ENCODE measurements around the gene AP2A2. TPM values are rescaled to one million over a fixed set of nuclear protein-coding genes. Genes with fewer than 3 reads are reported as not detected.
"Not testable (repeated sequence)": the region's sequence is repeated elsewhere in the genome, so short reads cannot be mapped to it uniquely, and the experiment has no call there.

Gene AP2A2
- total RNA-seq, 1 donor from 2014 or later: 63.2 TPM

DNA sequence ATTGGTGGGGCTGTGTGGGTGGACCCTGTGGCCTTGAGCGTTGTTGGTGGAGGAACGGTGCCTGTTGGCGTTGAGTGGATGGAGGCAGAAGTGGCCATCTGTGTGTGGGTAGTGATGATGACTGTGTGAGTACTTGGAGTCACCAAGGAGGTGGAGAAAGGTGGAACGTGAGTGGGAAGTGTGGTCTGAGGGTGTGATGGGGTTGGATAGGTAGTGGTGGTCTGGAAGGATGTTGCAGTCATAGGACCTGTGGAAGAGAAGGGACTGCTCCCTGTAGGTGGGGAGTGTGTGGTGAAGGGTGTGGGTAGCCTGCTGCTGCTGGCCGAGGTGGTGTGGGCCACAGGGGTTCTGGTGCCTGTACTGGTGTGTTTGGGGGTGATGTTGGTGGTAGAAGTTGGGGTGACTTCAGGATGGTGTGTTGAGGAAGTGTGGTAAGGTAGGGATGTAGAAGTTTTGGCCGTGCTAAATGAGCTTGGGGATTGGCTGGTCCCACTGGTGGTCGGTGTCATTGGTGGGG, 91.0 kb downstream of the AP2A2 start:
- H3K27ac Mint-ChIP-seq; H3K4me3 Mint-ChIP-seq (ENCODE audit: low read depth); H3K36me3 Mint-ChIP-seq (ENCODE audit: low read depth); H3K27me3 Mint-ChIP-seq (ENCODE audit: low read depth); intact Hi-C loops (cut with micrococcal nuclease); DNase-seq (ENCODE audit: low spot score): not testable (repeated sequence)
- peaks cover 14% of the 10 kb centered on the region for H3K4me1 Mint-ChIP-seq (ENCODE audit: low read depth)
- H3K9me3 Mint-ChIP-seq: peaks cover 21% of the 10 kb centered on the region

DNA sequence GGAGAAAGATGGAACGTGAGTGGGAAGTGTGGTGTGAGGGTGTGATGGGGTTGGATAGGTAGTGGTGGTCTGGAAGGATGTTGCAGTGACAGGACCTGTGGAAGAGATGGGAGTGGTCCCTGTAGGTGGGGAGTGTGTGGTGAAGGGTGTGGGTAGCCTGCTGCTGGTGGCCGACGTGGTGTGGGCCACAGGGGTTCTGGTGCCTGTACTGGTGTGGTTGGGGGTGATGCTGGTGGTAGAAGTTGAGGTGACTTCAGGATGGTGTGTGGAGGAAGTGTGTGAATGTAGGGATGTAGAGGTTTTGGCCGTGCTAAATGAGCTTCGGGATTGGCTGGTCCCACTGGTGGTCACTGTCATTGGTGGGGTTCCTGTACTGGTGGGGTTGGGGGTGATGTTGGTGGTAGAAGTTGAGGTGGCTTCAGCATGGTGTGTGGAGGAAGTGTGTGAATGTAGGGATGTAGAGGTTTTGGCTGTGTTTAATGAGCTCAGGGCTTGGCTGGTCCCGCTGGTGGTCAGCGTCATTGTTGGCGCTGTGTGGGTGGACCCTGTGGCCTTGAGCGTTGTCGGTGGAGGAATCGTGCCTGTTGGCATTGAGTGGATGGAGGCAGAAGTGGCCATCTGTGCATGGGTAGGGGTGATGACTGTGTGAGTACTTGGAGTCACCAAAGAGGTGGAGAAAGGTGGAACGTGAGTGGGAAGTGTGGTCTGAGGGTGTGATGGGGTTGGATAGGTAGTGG, 91.8 kb downstream of the AP2A2 start:
- peaks cover 14% of the 10 kb centered on the region for H3K4me1 Mint-ChIP-seq (ENCODE audit: low read depth)
- no peaks in the 10 kb centered on the region for H3K27me3 Mint-ChIP-seq (ENCODE audit: low read depth)
- peaks cover 21% of the 10 kb centered on the region for H3K9me3 Mint-ChIP-seq
- DNase-seq (ENCODE audit: low spot score): no peak
- H3K36me3 Mint-ChIP-seq (ENCODE audit: low read depth): no peaks in the 10 kb centered on the region
- intact Hi-C loops (cut with micrococcal nuclease): no loop called here
- H3K27ac Mint-ChIP-seq: no peak overlapping the region
- H3K4me3 Mint-ChIP-seq (ENCODE audit: low read depth): no peak overlapping the region

DNA sequence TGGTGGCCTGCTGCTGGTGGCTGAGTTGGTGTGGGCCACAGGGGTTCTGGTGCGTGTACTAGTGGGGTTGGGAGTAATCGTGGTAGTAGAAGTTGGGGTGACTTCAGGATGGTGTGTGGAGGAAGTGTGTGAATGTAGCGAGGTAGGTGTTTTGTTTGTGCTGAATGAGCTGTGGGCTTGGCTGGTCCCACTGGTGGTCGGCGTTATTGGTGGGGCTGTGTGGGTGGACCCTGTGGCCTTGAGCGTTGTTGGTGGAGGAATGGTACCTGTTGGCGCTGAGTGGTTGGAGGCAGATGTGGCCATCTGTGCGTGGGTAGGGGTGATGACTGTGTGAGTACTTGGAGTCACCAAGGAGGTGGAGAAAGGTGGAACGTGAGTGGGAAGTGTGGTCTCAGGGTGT, 92.4 kb downstream of the AP2A2 start:
- Mint-ChIP-seq H3K9me3 (peaks cover 21% of the 10 kb centered on the region), H3K4me3 (ENCODE audit: low read depth) (no peak overlapping the region), H3K27me3 (ENCODE audit: low read depth) (no peaks in the 10 kb centered on the region), H3K27ac (no peak overlapping the region), H3K36me3 (ENCODE audit: low read depth) (no peaks in the 10 kb centered on the region), H3K4me1 (ENCODE audit: low read depth) (peaks cover 14% of the 10 kb centered on the region)
- no peak for DNase-seq (ENCODE audit: low spot score)
- intact Hi-C loops (cut with micrococcal nuclease): no loop called here

DNA sequence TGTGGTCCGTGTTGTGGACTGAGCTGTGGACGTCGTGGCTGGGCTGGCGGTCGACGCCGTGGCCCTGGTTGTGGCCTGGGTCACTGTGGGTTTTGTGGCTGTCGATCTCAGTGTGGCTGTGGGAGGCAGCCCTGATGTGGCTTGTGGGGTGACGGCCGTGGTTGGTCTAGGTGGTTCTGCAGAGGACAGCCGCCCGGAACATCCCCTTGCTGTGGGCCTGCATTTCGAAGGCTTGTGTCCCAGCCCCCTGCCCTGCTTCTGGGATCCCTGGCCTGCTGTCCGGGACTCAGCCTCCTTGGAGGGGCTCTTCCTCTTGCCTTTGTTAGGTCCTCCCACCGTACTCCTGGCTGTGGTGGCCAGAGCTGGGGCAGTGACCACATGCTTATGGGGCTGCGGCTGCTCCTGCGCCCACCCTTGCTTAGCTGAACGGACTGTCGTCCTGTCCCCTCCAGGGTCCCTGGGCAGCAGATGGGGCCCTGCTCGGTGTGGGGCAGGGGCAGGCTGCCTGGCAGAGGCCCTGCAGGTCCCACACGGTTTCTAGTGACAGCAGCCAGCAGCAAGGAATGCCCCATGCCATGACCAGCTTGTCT, 93.7 kb downstream of the AP2A2 start:
- Mint-ChIP-seq H3K36me3 (ENCODE audit: low read depth) (no peaks in the 10 kb centered on the region), H3K4me1 (ENCODE audit: low read depth) (peaks cover 14% of the 10 kb centered on the region), H3K9me3 (peaks cover 21% of the 10 kb centered on the region), H3K27ac (no peak overlapping the region), H3K4me3 (ENCODE audit: low read depth) (no peak overlapping the region), H3K27me3 (ENCODE audit: low read depth) (no peaks in the 10 kb centered on the region)
- DNase-seq (ENCODE audit: low spot score): no peak
- intact Hi-C loops (cut with micrococcal nuclease): no loop called here

DNA sequence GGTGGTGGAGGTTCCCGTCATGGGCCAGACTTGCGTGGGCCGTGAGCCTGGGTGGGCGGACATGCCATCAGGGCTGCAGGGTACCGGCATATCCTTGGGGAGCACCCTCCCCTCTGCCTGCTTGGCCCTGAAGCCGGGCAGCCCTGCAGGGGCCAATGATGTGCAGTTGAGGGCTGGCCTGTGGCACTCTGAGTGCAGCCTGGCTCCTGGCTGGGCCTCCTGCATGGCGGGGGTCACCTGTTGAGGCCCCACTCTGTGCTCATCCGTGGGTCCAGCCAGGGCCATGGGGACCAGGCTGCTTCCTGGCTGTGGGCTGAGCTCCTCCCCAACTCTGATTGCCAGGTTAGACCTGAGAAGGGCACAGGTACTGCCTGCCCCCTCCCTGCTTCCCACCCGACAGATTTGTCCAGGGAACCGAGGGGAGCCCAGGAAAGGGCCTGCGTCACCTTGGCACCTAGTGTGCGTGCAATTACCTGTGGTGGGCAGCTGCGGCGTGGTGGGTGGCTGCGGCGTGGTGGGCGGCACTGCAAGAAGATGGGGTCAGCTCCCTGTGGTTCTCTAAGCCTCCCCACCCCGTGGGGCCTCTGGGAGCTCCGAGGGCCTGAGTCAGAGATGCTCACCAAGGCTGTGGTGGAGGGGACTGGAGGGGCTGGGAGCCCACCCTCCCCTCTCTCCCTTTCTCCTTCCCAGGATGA, 94.7 kb downstream of the AP2A2 start:
- H3K9me3 Mint-ChIP-seq: peaks cover 21% of the 10 kb centered on the region
- intact Hi-C loops (cut with micrococcal nuclease): no loop called here

DNA sequence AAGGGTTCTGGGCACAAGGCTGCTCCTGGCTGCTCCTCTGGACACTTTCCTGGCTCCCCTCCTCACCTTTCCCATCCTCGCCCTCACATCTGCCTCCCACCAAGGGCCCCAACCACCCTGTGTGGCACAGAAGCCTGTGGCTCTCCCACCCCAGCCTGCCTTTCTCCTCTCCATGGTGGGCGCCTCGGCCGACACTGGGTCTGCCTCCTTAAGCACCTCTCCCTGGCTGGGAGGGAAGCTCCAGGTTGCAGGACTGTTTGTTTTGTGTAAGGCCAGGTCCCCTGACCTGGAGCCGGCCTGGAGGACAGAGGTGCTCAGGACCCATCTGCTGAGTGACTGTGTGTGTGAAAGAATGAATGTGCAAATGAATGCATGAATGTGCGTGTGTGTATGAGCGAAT, 96.7 kb downstream of the AP2A2 start:
- Mint-ChIP-seq H3K27ac (no peak overlapping the region), H3K36me3 (ENCODE audit: low read depth) (no peaks in the 10 kb centered on the region), H3K9me3 (peaks cover 9% of the 10 kb centered on the region)

More for the DNA sequence above, 94.7 kb downstream of the AP2A2 start:
- no peaks in the 10 kb centered on the region for H3K36me3 Mint-ChIP-seq (ENCODE audit: low read depth)
- no peak overlapping the region for H3K4me3 Mint-ChIP-seq (ENCODE audit: low read depth)
- H3K27ac Mint-ChIP-seq: no peak overlapping the region
- H3K4me1 Mint-ChIP-seq (ENCODE audit: low read depth): peaks cover 14% of the 10 kb centered on the region
- DNase-seq (ENCODE audit: low spot score): no peak
- no peaks in the 10 kb centered on the region for H3K27me3 Mint-ChIP-seq (ENCODE audit: low read depth)

DNA sequence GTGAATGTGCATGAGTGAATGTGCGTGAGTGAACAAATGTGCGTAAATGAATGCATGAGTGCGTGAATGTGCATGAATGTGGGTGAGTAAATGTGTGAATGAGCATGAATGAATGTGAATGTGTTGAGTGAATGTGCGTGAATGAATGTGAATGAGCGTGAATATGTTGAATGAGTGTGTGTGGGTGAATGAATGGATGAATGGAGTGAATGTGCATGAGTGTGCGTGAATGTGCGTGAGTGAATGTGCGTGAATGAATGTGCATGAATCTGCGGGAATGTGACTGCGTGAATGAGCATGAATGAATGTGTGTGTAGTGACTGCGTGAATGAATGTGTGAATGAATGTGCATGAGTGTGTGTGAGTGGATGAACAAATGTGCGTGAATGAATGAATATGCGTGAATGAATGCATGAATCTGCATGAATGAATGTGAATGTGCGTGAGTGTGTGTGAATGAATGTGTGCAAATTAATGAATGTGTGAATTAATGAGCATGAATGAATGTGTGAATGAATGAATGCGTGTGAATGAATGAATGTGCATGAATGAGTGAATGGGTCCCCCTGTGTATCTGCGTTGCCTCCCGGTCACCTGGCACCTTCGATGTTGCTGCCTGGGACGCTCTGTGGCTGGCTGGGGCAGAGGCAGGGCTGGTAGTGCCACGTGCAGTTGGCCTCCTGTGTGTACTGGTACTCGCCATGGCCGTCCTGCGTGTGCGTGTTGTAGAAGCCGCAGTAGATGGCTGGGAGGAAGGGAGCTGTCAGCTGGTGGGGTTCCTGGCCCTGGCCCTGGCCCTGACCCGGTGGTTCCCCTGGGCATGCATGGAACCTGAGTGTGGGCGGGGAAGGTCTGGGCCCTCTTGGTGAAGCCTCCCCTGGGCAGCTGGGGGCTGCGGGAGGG, 97.5 kb downstream of the AP2A2 start:
- Mint-ChIP-seq H3K27ac (no peak overlapping the region), H3K4me1 (ENCODE audit: low read depth) (peaks cover under 1% of the 10 kb centered on the region), H3K36me3 (ENCODE audit: low read depth) (no peaks in the 10 kb centered on the region), H3K27me3 (ENCODE audit: low read depth) (no peaks in the 10 kb centered on the region), H3K4me3 (ENCODE audit: low read depth) (no peak overlapping the region), H3K9me3 (peaks cover 2% of the 10 kb centered on the region)
- intact Hi-C loops (cut with micrococcal nuclease): no loop called here
- no peak for DNase-seq (ENCODE audit: low spot score)

More for the DNA sequence above, 96.7 kb downstream of the AP2A2 start:
- intact Hi-C loops (cut with micrococcal nuclease): no loop called here
- Mint-ChIP-seq H3K4me1 (ENCODE audit: low read depth) (peaks cover 7% of the 10 kb centered on the region), H3K4me3 (ENCODE audit: low read depth) (no peak overlapping the region), H3K27me3 (ENCODE audit: low read depth) (no peaks in the 10 kb centered on the region)
- no peak for DNase-seq (ENCODE audit: low spot score)

DNA sequence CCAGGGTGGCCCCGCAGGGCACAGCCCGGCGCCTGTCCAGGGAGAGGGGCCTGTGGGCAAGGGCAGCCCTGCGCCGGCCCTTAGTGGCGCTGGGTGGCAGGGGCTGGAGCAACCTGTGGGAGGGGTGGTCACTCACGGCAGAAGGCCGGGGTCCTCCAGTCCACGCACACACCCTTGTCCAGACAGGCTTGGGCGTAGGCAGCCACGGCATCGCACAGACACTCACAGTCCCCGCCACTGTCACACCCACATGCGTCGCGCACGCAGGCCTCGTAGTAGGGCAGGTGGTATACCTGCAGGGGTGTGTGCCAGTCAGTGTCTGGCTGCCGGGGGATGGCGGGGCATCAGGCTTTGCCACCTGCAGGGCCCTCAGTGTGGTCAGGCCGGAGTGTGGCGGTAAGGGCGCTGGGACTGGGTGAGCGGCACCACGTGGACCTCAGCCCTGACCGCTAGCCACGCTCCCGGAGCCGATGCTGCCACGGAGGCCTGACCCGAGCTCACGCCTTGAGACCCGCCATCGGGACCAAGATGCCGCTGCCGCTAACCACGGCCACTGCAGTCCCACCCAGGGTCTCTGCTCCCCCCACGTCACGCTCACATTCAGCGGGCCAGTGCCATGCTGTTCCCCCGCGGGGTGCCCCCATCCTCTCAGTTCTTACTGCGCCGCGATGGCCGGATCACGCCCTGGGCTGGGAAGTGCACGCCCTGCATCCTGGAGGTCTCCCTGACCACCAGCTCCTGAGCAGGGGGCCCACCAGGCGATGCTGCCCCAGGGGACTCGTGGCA, 98.3 kb downstream of the AP2A2 start:
- intact Hi-C loops (cut with micrococcal nuclease): no loop called here
- H3K9me3 Mint-ChIP-seq: no peaks in the 10 kb centered on the region
- H3K27me3 Mint-ChIP-seq (ENCODE audit: low read depth): no peaks in the 10 kb centered on the region
- H3K4me1 Mint-ChIP-seq (ENCODE audit: low read depth): no peaks in the 10 kb centered on the region
- no peak for DNase-seq (ENCODE audit: low spot score)
- no peak overlapping the region for H3K4me3 Mint-ChIP-seq (ENCODE audit: low read depth)
- no peak overlapping the region for H3K27ac Mint-ChIP-seq
- no peaks in the 10 kb centered on the region for H3K36me3 Mint-ChIP-seq (ENCODE audit: low read depth)

DNA sequence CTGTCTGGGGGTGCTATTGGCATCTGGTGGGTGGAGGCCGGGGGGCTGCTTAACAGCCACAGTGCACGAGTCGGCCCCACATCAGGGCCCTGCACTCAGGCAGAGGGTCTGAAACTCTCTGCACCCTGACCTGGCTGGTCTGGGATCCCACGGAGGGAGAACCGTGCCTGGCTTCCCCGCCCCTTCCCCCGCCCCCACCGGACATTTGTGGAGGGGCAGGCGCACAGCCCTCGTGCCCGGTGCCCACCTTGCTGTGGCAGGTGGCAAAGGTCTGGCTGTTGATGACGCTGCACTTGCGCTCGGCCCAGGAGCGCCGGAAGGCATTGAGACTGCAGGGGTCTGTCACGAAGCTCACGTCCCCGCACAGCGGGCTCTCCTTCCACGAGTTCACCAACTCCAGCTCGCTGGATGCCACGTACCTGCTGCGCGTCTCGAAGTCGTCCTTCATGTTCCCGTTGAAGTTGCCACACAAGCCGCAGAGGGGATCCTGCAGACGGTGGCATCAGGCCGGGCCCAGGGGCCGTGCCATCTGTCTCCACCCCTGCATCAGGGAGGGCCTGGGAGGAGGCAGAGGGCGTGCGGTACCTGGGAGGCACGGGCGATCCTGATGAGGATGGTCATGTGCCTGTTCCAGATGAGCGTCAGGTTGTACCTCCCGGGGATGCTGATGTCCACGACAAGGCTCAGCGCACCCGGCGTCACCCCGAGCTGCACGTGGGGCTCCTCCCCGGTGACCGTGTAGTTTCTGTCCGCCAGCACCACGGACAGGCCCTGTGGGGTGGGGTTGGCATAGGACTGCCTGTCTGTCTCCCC, 99.1 kb downstream of the AP2A2 start:
- Mint-ChIP-seq H3K36me3 (ENCODE audit: low read depth) (no peaks in the 10 kb centered on the region), H3K4me3 (ENCODE audit: low read depth) (no peak overlapping the region), H3K27me3 (ENCODE audit: low read depth) (no peaks in the 10 kb centered on the region), H3K9me3 (no peaks in the 10 kb centered on the region), H3K4me1 (ENCODE audit: low read depth) (no peaks in the 10 kb centered on the region), H3K27ac (no peak overlapping the region)
- no peak for DNase-seq (ENCODE audit: low spot score)
- intact Hi-C loops (cut with micrococcal nuclease): no loop called here

DNA sequence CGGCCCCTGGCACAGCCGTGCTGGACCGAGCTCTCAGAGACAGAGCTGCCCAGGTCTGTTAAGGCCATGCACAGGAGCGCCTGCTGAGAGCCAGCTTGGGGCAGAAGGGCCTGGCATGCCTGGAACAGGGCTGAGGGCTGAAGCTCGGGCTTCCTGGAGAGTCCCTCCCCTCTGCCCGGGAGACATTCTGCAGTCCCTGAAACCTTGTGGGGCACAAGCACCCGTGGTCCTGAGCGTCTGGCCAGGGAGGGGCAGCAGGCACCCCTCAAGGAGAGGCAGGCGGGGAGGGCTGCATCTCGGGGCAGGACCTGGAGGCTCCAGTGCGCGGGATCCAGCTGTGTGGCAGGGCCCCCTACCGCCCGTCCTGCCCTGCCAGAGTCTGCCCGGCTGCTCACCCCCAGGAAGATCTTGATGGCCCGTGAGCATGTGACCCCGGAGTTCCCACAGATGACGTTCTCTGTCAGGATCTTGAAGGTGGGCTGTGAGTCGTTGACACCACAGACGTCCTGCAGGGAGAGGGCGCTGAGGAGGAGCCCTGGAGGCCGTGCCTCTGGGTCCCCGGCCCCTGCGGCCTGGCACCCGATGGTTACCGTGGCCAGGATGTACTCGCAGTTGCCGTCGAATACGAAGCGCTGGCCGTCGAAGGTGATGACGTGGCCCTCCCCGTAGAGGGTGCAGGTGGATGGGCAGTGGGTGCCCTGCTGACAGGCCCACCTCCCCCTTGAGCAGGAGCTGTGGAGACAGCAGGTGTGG, 99.9 kb downstream of the AP2A2 start:
- Mint-ChIP-seq H3K36me3 (ENCODE audit: low read depth) (no peaks in the 10 kb centered on the region), H3K9me3 (no peaks in the 10 kb centered on the region), H3K4me3 (ENCODE audit: low read depth) (no peak overlapping the region), H3K27ac (no peak overlapping the region), H3K4me1 (ENCODE audit: low read depth) (no peaks in the 10 kb centered on the region), H3K27me3 (ENCODE audit: low read depth) (no peaks in the 10 kb centered on the region)
- DNase-seq (ENCODE audit: low spot score): no peak
- intact Hi-C loops (cut with micrococcal nuclease): no loop called here

DNA sequence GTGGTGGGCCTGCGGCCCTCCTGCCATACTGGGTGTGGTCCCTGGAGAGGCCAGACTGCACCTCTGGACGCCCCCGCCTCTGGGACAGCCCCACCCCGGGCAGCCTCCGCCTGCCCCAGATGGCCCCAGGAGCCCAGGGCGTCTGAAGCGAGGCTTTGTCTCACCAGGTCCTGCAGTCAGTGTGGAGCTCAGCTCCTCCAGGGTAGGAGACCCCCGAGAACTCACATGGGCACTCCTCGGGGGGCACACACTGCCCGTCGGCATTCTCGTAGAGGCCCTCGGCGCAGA, 100.4 kb downstream of the AP2A2 start:
- H3K9me3 Mint-ChIP-seq: no peaks in the 10 kb centered on the region
- no peaks in the 10 kb centered on the region for H3K36me3 Mint-ChIP-seq (ENCODE audit: low read depth)
- no peak overlapping the region for H3K4me3 Mint-ChIP-seq (ENCODE audit: low read depth)
- DNase-seq (ENCODE audit: low spot score): no peak
- no peaks in the 10 kb centered on the region for H3K27me3 Mint-ChIP-seq (ENCODE audit: low read depth)
- no peaks in the 10 kb centered on the region for H3K4me1 Mint-ChIP-seq (ENCODE audit: low read depth)
- intact Hi-C loops (cut with micrococcal nuclease): no loop called here
- no peak overlapping the region for H3K27ac Mint-ChIP-seq
